ENCODE measurements around the gene CFAP251.

The CFAP251 gene

GRCh38 chr12:121943926-121944325, 25.5 kb downstream of the CFAP251 start:
- no peak for DNase-seq (ENCODE audit: insufficient read length, low spot score)
- TF ChIP-seq POLR2A (IDR thresholded peaks at IDR 0.05; ENCODE audit: low read depth, low read length): no peak
- FAIRE-seq: no peak

- TF ChIP-seq POLR2A (IDR thresholded peaks at IDR 0.05; ENCODE audit: low read depth, low read length): no peak
- DNase-seq (ENCODE audit: insufficient read length, low spot score) (no peak), FAIRE-seq (no peak)
These were observed 28.1 kb downstream of the CFAP251 start for GRCh38 chr12:121946313-121947025.

GRCh38 chr12:121947981-121948380, 29.6 kb downstream of the CFAP251 start:
- DNase-seq (ENCODE audit: insufficient read length, low spot score) (no peak), FAIRE-seq (no peak)
- TF ChIP-seq POLR2A (IDR thresholded peaks at IDR 0.05; ENCODE audit: low read depth, low read length): no peak

- TF ChIP-seq POLR2A (IDR thresholded peaks at IDR 0.05; ENCODE audit: low read depth, low read length): no peak
- DNase-seq (ENCODE audit: insufficient read length, low spot score) (peak; percentile 34), FAIRE-seq (peak; percentile 97)
These were observed 31.4 kb downstream of the CFAP251 start for GRCh38 chr12:121949648-121950397.

GRCh38 chr12:121953117-121953692, 34.8 kb downstream of the CFAP251 start:
- DNase-seq (ENCODE audit: insufficient read length, low spot score) (no peak), FAIRE-seq (no peak)
- TF ChIP-seq POLR2A (IDR thresholded peaks at IDR 0.05; ENCODE audit: low read depth, low read length): no peak

- DNase-seq (ENCODE audit: insufficient read length, low spot score) (no peak), FAIRE-seq (no peak)
- TF ChIP-seq POLR2A (IDR thresholded peaks at IDR 0.05; ENCODE audit: low read depth, low read length): no peak
These were observed 35.3 kb downstream of the CFAP251 start for GRCh38 chr12:121953695-121954094.

- no peak for FAIRE-seq
- no peak for TF ChIP-seq POLR2A (IDR thresholded peaks at IDR 0.05; ENCODE audit: low read depth, low read length)
These were observed 37.2 kb downstream of the CFAP251 start for GRCh38 chr12:121955258-121956237.

GRCh38 chr12:121957861-121958515, 39.6 kb downstream of the CFAP251 start:
- DNase-seq (ENCODE audit: insufficient read length, low spot score) (no peak), FAIRE-seq (no peak)
- TF ChIP-seq POLR2A (IDR thresholded peaks at IDR 0.05; ENCODE audit: low read depth, low read length): no peak

More at GRCh38 chr12:121955258-121956237, 37.2 kb downstream of the CFAP251 start:
- no peak for DNase-seq (ENCODE audit: insufficient read length, low spot score)

- TF ChIP-seq POLR2A (IDR thresholded peaks at IDR 0.05; ENCODE audit: low read depth, low read length): no peak
- DNase-seq (ENCODE audit: insufficient read length, low spot score) (no peak), FAIRE-seq (no peak)
These were observed 40.3 kb downstream of the CFAP251 start for GRCh38 chr12:121958541-121959240.

- FAIRE-seq (no peak), DNase-seq (ENCODE audit: insufficient read length, low spot score) (no peak)
- TF ChIP-seq POLR2A (IDR thresholded peaks at IDR 0.05; ENCODE audit: low read depth, low read length): no peak
These were observed 42.1 kb downstream of the CFAP251 start for GRCh38 chr12:121960541-121960940.

GRCh38 chr12:121961195-121961879, 42.9 kb downstream of the CFAP251 start:
- DNase-seq (ENCODE audit: insufficient read length, low spot score) (no peak), FAIRE-seq (no peak)
- TF ChIP-seq POLR2A (IDR thresholded peaks at IDR 0.05; ENCODE audit: low read depth, low read length): no peak
